Osteoblast (primary cell): ENCODE results near the gene RPAP3. TPM values are rescaled to one million over a fixed set of nuclear protein-coding genes. Genes with fewer than 3 reads are reported as not detected.

Experiments
- DNase-seq: peaks from one replicate; pipeline ENCODE4 v3.0.0; 2011; ENCODE audit warnings: low spot score, mixed read lengths; ENCODE audit not compliant: insufficient read length; ENCODE audit errors: missing footprints
- H2AFZ ChIP-seq: 2 replicates; pipeline ENCODE4 v1.6.0; 2011; ENCODE audit warnings: mild to moderate bottlenecking, low read length
- H3K27ac ChIP-seq: 2 replicates; pipeline ENCODE4 v1.5.1; 2011; ENCODE audit warnings: mild to moderate bottlenecking, low read depth, low read length, moderate library complexity
- H3K27me3 ChIP-seq: 2 replicates; pipeline ENCODE4 v1.6.0; 2012; ENCODE audit warnings: mild to moderate bottlenecking, control low read depth, inconsistent platforms, low read length, moderate library complexity; ENCODE audit not compliant: insufficient read depth
- H3K36me3 ChIP-seq: 2 replicates; pipeline ENCODE4 v1.5.1; 2011; ENCODE audit warnings: mild to moderate bottlenecking, low read length, control low read depth, moderate library complexity; ENCODE audit not compliant: insufficient read depth
- H3K4me1 ChIP-seq: 2 replicates; pipeline ENCODE4 v1.5.1; 2011; ENCODE audit warnings: mild to moderate bottlenecking, low read length, control low read depth, moderate library complexity; ENCODE audit not compliant: insufficient read depth
- H3K4me2 ChIP-seq: 2 replicates; pipeline ENCODE4 v1.6.0; 2011; ENCODE audit warnings: mild to moderate bottlenecking, low read length; ENCODE audit not compliant: insufficient read depth
- H3K4me3 ChIP-seq: fragments of 200-600 bp; sonication (generic); 3 replicates; pipeline ENCODE4 v1.5.1; 2012; ENCODE audit warnings: mild to moderate bottlenecking, low read length, inconsistent platforms; ENCODE audit not compliant: insufficient read depth
- H3K79me2 ChIP-seq: 2 replicates; pipeline ENCODE4 v1.6.0; 2012; ENCODE audit warnings: mild to moderate bottlenecking, low read length, control low read depth, inconsistent platforms; ENCODE audit not compliant: insufficient read depth
- H3K9me3 ChIP-seq: 2 replicates; pipeline ENCODE4 v1.5.1; 2011; ENCODE audit warnings: low read depth, low read length, control low read depth
- H4K20me1 ChIP-seq: 2 replicates; pipeline ENCODE4 v1.6.0; 2012; ENCODE audit warnings: mild to moderate bottlenecking, low read length, control low read depth; ENCODE audit not compliant: insufficient read depth
- total RNA-seq: library from RNA; depleted of rRNA; stranded (reverse); fragments of >200 nt; gene quantifications from 2 replicates; pipeline ENCODE4 v1.2.3, GENCODE V29; 2012
- TF ChIP-seq, protein P1 (sequence below): IDR thresholded peaks from 2 replicates; pipeline ENCODE4 v1.5.1; 2011; ENCODE audit warnings: mild to moderate bottlenecking, low read depth, low read length, moderate library complexity; ENCODE audit errors: extremely low read depth

Gene RPAP3
- total RNA-seq, 1 donor, result 15.6 TPM

DNA sequence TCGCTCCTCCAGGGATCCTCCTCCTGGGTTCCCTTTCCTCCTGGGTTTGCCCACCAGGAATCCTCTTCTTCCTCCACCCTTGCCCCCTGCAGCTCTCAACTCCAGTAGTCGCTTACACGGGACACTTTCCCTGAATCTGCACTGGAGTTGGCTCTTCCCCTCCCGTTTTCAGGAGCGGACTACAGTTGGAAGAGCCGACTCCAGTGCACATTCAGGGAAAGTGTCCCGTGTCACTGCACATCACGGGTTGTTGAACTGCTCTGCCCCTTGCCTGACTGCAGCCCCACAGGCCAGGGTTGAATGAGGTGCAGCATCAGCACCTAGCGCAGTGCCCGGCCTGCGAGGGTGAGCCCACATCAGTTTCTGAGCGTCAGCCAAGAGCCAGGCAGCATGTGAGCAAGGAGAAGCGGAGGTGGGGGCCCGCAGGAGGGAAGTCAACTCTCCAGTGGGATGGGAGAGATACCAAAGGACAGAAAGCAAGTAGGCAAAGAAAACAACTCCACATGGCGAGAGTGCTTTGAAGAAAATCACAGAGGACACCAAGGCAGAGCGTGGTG, 39.7 kb upstream of the RPAP3 start:
- Histone ChIP-seq H3K79me2 (no peaks in the 10 kb centered on the region), H3K4me3 (no peak overlapping the region), H3K9me3 (no peaks in the 10 kb centered on the region), H4K20me1 (no peaks in the 10 kb centered on the region), H3K4me2 (no peak overlapping the region), H3K27me3 (no peaks in the 10 kb centered on the region), H3K4me1 (peaks cover 10% of the 10 kb centered on the region), H2AFZ (no peak overlapping the region), H3K36me3 (no peaks in the 10 kb centered on the region), H3K27ac (no peak overlapping the region)
- DNase-seq, result peak; percentile 82
- TF ChIP-seq, protein P1, sequence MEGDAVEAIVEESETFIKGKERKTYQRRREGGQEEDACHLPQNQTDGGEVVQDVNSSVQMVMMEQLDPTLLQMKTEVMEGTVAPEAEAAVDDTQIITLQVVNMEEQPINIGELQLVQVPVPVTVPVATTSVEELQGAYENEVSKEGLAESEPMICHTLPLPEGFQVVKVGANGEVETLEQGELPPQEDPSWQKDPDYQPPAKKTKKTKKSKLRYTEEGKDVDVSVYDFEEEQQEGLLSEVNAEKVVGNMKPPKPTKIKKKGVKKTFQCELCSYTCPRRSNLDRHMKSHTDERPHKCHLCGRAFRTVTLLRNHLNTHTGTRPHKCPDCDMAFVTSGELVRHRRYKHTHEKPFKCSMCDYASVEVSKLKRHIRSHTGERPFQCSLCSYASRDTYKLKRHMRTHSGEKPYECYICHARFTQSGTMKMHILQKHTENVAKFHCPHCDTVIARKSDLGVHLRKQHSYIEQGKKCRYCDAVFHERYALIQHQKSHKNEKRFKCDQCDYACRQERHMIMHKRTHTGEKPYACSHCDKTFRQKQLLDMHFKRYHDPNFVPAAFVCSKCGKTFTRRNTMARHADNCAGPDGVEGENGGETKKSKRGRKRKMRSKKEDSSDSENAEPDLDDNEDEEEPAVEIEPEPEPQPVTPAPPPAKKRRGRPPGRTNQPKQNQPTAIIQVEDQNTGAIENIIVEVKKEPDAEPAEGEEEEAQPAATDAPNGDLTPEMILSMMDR, result no peak

- DNase-seq, result peak; percentile 66
- no peaks in the 10 kb centered on the region for H3K36me3 ChIP-seq
- H3K27ac ChIP-seq, result no peak overlapping the region
- no peaks in the 10 kb centered on the region for H3K79me2 ChIP-seq
- TF ChIP-seq, protein P1, result no peak
- H3K4me2 ChIP-seq, result no peak overlapping the region
- H3K9me3 ChIP-seq, result no peaks in the 10 kb centered on the region
- no peaks in the 10 kb centered on the region for H4K20me1 ChIP-seq
- no peak overlapping the region for H3K4me3 ChIP-seq
- no peaks in the 10 kb centered on the region for H3K27me3 ChIP-seq
- no peak overlapping the region for H2AFZ ChIP-seq
- peaks cover 10% of the 10 kb centered on the region for H3K4me1 ChIP-seq
Measured at GRCh38 chr12:47744778-47745436, 39.1 kb upstream of the RPAP3 start.

DNA sequence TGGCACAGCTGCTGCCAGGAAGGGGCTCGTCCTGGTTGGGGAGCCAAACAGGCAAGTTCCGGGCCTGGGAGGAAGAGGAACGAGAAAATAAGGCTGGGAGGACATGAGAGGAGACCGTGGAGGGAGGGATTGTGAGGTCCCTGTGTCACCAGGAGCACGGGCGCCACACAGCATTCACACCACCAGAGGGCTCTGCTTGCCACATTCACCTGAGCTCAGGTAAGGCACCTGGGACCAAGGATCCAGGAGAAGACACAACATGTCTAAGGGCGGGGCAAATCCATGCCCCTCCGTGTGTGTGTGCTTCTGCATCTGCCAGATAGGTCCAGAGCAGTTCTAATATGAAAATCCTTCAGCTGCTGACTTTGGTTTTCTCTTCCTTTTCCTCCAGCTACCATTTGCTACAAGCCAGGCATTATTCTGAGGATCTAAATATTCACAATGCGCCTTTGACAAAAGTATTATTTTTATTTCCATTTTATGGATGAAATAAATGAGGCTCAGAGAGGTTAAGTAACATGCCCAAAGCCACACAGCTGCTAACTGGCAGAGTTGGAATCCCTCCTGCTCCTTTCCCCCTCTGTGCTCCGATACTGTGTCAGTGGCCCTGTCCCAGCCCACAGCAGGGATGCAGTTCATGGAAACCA, 38.3 kb upstream of the RPAP3 start:
- no peak overlapping the region for H3K4me2 ChIP-seq
- H3K9me3 ChIP-seq, result no peaks in the 10 kb centered on the region
- H3K27me3 ChIP-seq, result no peaks in the 10 kb centered on the region
- H2AFZ ChIP-seq, result no peak overlapping the region
- no peaks in the 10 kb centered on the region for H3K79me2 ChIP-seq
- H4K20me1 ChIP-seq, result no peaks in the 10 kb centered on the region
- H3K27ac ChIP-seq, result no peak overlapping the region
- H3K4me3 ChIP-seq, result no peak overlapping the region
- TF ChIP-seq, protein P1, result peak; percentile 31
- peak; percentile 42 for DNase-seq
- no peaks in the 10 kb centered on the region for H3K36me3 ChIP-seq
- H3K4me1 ChIP-seq, result peaks cover 10% of the 10 kb centered on the region

- Histone ChIP-seq H4K20me1 (no peaks in the 10 kb centered on the region), H2AFZ (no peak overlapping the region), H3K4me3 (no peak overlapping the region), H3K79me2 (no peaks in the 10 kb centered on the region), H3K27ac (no peak overlapping the region), H3K36me3 (no peaks in the 10 kb centered on the region), H3K27me3 (no peaks in the 10 kb centered on the region), H3K4me2 (no peak overlapping the region), H3K9me3 (no peaks in the 10 kb centered on the region), H3K4me1 (peaks cover 10% of the 10 kb centered on the region)
- TF ChIP-seq, protein P1, result no peak
- no peak for DNase-seq
Measured at GRCh38 chr12:47743311-47743860, 37.6 kb upstream of the RPAP3 start.
